MM.1S (cell line): ENCODE measurements around the gene ACTL7A.

Experiments used
- DNase-seq: peaks from one replicate; pipeline ENCODE4 v3.0.0-alpha.2; 2015
- H2AFZ ChIP-seq: fragments of 300-600 bp; sonication (generic); 2 replicates; pipeline ENCODE4 v1.6.0; 2016; ENCODE audit warnings: antibody characterized with exemption, low read length
- H3F3A ChIP-seq: fragments of 300-600 bp; sonication (generic); 2 replicates; pipeline ENCODE4 v1.6.1; 2016; ENCODE audit warnings: mild to moderate bottlenecking, antibody characterized with exemption, low read length, moderate library complexity, mixed read lengths; ENCODE audit not compliant: insufficient read depth
- H3K27ac ChIP-seq: fragments of 300-600 bp; sonication (generic); 2 replicates; pipeline ENCODE4 v1.5.1; 2016; ENCODE audit warnings: mild to moderate bottlenecking, low read length
- H3K27me3 ChIP-seq: fragments of 300-600 bp; sonication (generic); replicated peaks from 2 replicates; pipeline ENCODE4 v1.6.0; 2016; ENCODE audit warnings: low read length; ENCODE audit not compliant: insufficient read depth
- H3K36me3 ChIP-seq: fragments of 300-600 bp; sonication (generic); replicated peaks from 2 replicates; pipeline ENCODE4 v1.6.1; 2016; ENCODE audit warnings: mild to moderate bottlenecking, low read length, mixed read lengths; ENCODE audit not compliant: insufficient read depth
- H3K4me1 ChIP-seq: fragments of 300-600 bp; sonication (generic); 2 replicates; pipeline ENCODE4 v1.6.1; 2016; ENCODE audit warnings: low read length, mixed read lengths
- H3K4me2 ChIP-seq: fragments of 300-600 bp; sonication (generic); 2 replicates; pipeline ENCODE4 v1.6.0; 2016; ENCODE audit warnings: low read depth, low read length
- H3K4me3 ChIP-seq: fragments of 300-600 bp; sonication (generic); 2 replicates; pipeline ENCODE4 v1.5.1; 2016; ENCODE audit warnings: low read length, mixed read lengths
- H3K79me2 ChIP-seq: fragments of 300-600 bp; sonication (generic); 2 replicates; pipeline ENCODE4 v1.6.1; 2016; ENCODE audit warnings: mixed run types, low read length, mixed read lengths
- H3K9ac ChIP-seq: fragments of 300-600 bp; sonication (generic); 2 replicates; pipeline ENCODE4 v1.6.1; 2016; ENCODE audit warnings: low read length, mixed read lengths
- H3K9me2 ChIP-seq: fragments of 300-600 bp; sonication (generic); replicated peaks from 2 replicates; pipeline ENCODE4 v1.6.1; 2016; ENCODE audit warnings: mild to moderate bottlenecking, low read length, mixed read lengths; ENCODE audit not compliant: insufficient read depth
- H3K9me3 ChIP-seq: fragments of 300-600 bp; sonication (generic); replicated peaks from 2 replicates; pipeline ENCODE4 v1.6.1; 2016; ENCODE audit warnings: mild to moderate bottlenecking, low read length, mixed read lengths; ENCODE audit not compliant: insufficient read depth
- H4K20me1 ChIP-seq: fragments of 300-600 bp; sonication (generic); 2 replicates; pipeline ENCODE4 v1.6.1; 2016; ENCODE audit warnings: mild to moderate bottlenecking, low read length, moderate library complexity, mixed read lengths; ENCODE audit not compliant: insufficient read depth
- EZH2 ChIP-seq: fragments of 300-600 bp; sonication (generic); optimal IDR thresholded peaks from 2 replicates; pipeline ENCODE3; 2017; ENCODE audit warnings: low read depth, mild to moderate bottlenecking, antibody characterized with exemption, low read length, mixed read lengths
- EZH2phosphoT487 ChIP-seq: fragments of 300-600 bp; sonication (generic); IDR thresholded peaks from 2 replicates; pipeline ENCODE4 v1.6.1; 2018; ENCODE audit warnings: antibody characterized with exemption, low read length
- TF ChIP-seq, protein P1 (sequence below): fragments of 300-600 bp; sonication (generic); IDR thresholded peaks from 2 replicates; pipeline ENCODE4 v1.5.1; 2016; ENCODE audit warnings: antibody characterized with exemption, low read length, mixed read lengths

The ACTL7A gene

GRCh38 chr9:108865037-108865436 lies 3.0 kb downstream of the ACTL7A start:
- Histone ChIP-seq H2AFZ (no peak overlapping the region), H3K79me2 (no peaks in the 10 kb centered on the region), H3K27ac (no peak overlapping the region), H3K4me1 (no peaks in the 10 kb centered on the region), H3K9me2 (no peaks in the 10 kb centered on the region), H3K36me3 (no peaks in the 10 kb centered on the region), H4K20me1 (no peaks in the 10 kb centered on the region), H3K9me3 (no peaks in the 10 kb centered on the region), H3K9ac (no peak overlapping the region), H3F3A (no peaks in the 10 kb centered on the region), H3K4me2 (no peak overlapping the region), H3K4me3 (no peak overlapping the region), H3K27me3 (no peaks in the 10 kb centered on the region)
- no peak for TF ChIP-seq EZH2
- no peak for TF ChIP-seq EZH2phosphoT487
- TF ChIP-seq, protein P1, sequence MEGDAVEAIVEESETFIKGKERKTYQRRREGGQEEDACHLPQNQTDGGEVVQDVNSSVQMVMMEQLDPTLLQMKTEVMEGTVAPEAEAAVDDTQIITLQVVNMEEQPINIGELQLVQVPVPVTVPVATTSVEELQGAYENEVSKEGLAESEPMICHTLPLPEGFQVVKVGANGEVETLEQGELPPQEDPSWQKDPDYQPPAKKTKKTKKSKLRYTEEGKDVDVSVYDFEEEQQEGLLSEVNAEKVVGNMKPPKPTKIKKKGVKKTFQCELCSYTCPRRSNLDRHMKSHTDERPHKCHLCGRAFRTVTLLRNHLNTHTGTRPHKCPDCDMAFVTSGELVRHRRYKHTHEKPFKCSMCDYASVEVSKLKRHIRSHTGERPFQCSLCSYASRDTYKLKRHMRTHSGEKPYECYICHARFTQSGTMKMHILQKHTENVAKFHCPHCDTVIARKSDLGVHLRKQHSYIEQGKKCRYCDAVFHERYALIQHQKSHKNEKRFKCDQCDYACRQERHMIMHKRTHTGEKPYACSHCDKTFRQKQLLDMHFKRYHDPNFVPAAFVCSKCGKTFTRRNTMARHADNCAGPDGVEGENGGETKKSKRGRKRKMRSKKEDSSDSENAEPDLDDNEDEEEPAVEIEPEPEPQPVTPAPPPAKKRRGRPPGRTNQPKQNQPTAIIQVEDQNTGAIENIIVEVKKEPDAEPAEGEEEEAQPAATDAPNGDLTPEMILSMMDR = no peak
- no peak for DNase-seq

- H2AFZ ChIP-seq = no peak overlapping the region
- H3K27ac ChIP-seq = no peak overlapping the region
- H3K9me3 ChIP-seq = no peaks in the 10 kb centered on the region
- H4K20me1 ChIP-seq = no peaks in the 10 kb centered on the region
- DNase-seq = no peak
- no peaks in the 10 kb centered on the region for H3F3A ChIP-seq
- no peaks in the 10 kb centered on the region for H3K36me3 ChIP-seq
- no peak overlapping the region for H3K9ac ChIP-seq
- H3K4me1 ChIP-seq = no peaks in the 10 kb centered on the region
- no peaks in the 10 kb centered on the region for H3K27me3 ChIP-seq
- H3K79me2 ChIP-seq = no peaks in the 10 kb centered on the region
- H3K4me3 ChIP-seq = no peak overlapping the region
- no peak for TF ChIP-seq EZH2phosphoT487
- TF ChIP-seq, protein P1 = no peak
- no peak for TF ChIP-seq EZH2
- H3K4me2 ChIP-seq = no peak overlapping the region
- no peaks in the 10 kb centered on the region for H3K9me2 ChIP-seq
Measured at GRCh38 chr9:108866001-108866420, 3.9 kb downstream of the ACTL7A start.

DNA sequence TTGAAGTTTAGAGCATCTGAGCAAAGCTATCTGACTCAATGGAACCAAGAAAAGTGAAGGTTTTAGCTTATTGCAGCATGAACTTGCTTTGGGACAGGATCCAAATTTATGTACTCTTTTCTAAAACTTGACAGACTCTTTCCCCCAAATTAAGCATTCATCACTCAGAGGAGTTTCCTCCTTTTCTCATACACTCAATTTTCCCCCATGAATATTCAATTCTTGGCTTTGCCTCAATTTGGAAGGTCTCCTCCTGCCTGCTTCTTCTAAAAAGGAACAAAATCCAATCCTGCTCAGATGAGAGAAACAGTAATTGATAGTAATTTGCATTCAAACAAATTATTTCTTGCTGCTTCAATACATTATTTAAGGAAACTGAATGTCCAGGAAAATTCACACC lies 5.0 kb downstream of the ACTL7A start:
- H2AFZ ChIP-seq = no peak overlapping the region
- no peaks in the 10 kb centered on the region for H3F3A ChIP-seq
- H3K4me2 ChIP-seq = no peak overlapping the region
- no peaks in the 10 kb centered on the region for H3K4me1 ChIP-seq
- no peaks in the 10 kb centered on the region for H3K9me2 ChIP-seq
- no peak overlapping the region for H3K9ac ChIP-seq
- TF ChIP-seq EZH2phosphoT487 (no peak), EZH2 (no peak)
- TF ChIP-seq, protein P1 = no peak
- H3K36me3 ChIP-seq = no peaks in the 10 kb centered on the region
- no peaks in the 10 kb centered on the region for H3K9me3 ChIP-seq
- H3K4me3 ChIP-seq = no peak overlapping the region
- no peaks in the 10 kb centered on the region for H4K20me1 ChIP-seq
- no peak for DNase-seq
- no peaks in the 10 kb centered on the region for H3K27me3 ChIP-seq
- no peak overlapping the region for H3K27ac ChIP-seq
- no peaks in the 10 kb centered on the region for H3K79me2 ChIP-seq
